B cell (primary cell): Measurements from ENCODE around the gene LGALS7. TPM values are rescaled to one million over a fixed set of nuclear protein-coding genes. Genes with fewer than 3 reads are reported as not detected.

ENCODE experiments used
- ATAC-seq: fragments of 200-7000 bp; cut with Tn5 transposase; one replicate; pipeline ENCODE4 v1.10.0; 2021; ENCODE audit warnings: low read depth, mild to moderate bottlenecking, moderate number of reproducible peaks, moderate library complexity
- CTCF ChIA-PET: fragments of 350-600 bp; sonication (Branson Sonifier 250); formaldehyde crosslinking; loops from one replicate; lab custom pipeline; 2021; ENCODE audit warnings: antibody characterized with exemption, inconsistent platforms; lab: Charles Lee
- POLR2A ChIA-PET: fragments of 350-600 bp; sonication (Branson Sonifier 250); formaldehyde crosslinking; loops from one replicate; lab custom pipeline; 2021; ENCODE audit warnings: antibody characterized with exemption; lab: Charles Lee
- DNase-seq: peaks from one replicate; pipeline ENCODE4 v3.0.0; 2013
- H2AFZ ChIP-seq: 2 replicates; pipeline ENCODE4 v1.6.1; 2012; ENCODE audit warnings: mild to moderate bottlenecking, low read depth, low read length; ENCODE audit not compliant: insufficient read depth, poor library complexity, severe bottlenecking
- H3K27ac ChIP-seq, 2 donors: 1 replicate in 1 of 2; 2 replicates in 1 of 2; pipeline ENCODE4 v1.5.1; 2012 to 2013; ENCODE audit warnings: low read length in 2 of 2, mild to moderate bottlenecking in 2 of 2, moderate library complexity in 1 of 2
- H3K27me3 ChIP-seq, 4 experiments: fragments of 200-600 bp in 1 of 4; sonication (generic) in 1 of 4; replicated peaks in 1 of 4; 1 replicate in 2 of 4; 2 replicates in 2 of 4; pipeline versions ENCODE4 v1.6.1 to v1.7.0; 2013 to 2016; ENCODE audit warnings: low read length in 3 of 4, mild to moderate bottlenecking in 2 of 4, mixed read lengths in 1 of 4, moderate library complexity in 1 of 4; ENCODE audit not compliant: insufficient read depth in 4 of 4, control insufficient read depth in 3 of 4; ENCODE audit errors: control extremely low read depth in 1 of 4
- H3K36me3 ChIP-seq, 2 experiments: replicated peaks in 1 of 2; 1 replicate in 1 of 2; 2 replicates in 1 of 2; pipeline versions ENCODE4 v1.6.1 to v1.7.1; 2013; ENCODE audit warnings: low read length in 1 of 2; ENCODE audit not compliant: insufficient read depth in 2 of 2, control insufficient read depth in 1 of 2; ENCODE audit errors: control extremely low read depth in 1 of 2, extremely low read depth in 1 of 2
- H3K4me1 ChIP-seq, 2 donors: fragments of 200-600 bp in 1 of 2; sonication (generic) in 1 of 2; 1 replicate in 1 of 2; 2 replicates in 1 of 2; pipeline versions ENCODE4 v1.5.1 to v1.6.1; 2013 to 2017; ENCODE audit warnings: low read length in 2 of 2; ENCODE audit not compliant: control insufficient read depth in 2 of 2, insufficient read depth in 2 of 2
- H3K4me2 ChIP-seq: replicated peaks from 2 replicates; pipeline ENCODE3; 2012; ENCODE audit warnings: mild to moderate bottlenecking, low read depth, low read length; ENCODE audit not compliant: poor library complexity, severe bottlenecking
- H3K4me3 ChIP-seq, 5 experiments: fragments of 200-600 bp in 1 of 5; sonication (generic) in 1 of 5; 1 replicate in 3 of 5; 2 replicates in 2 of 5; pipeline versions ENCODE4 v1.5.1 to v1.7.0; 2011 to 2016; ENCODE audit warnings: low read length in 4 of 5, mild to moderate bottlenecking in 4 of 5, low read depth in 2 of 5, control low read depth in 1 of 5, moderate library complexity in 1 of 5; ENCODE audit not compliant: insufficient read depth in 1 of 5; ENCODE audit errors: control extremely low read depth in 1 of 5, extremely low read depth in 1 of 5
- H3K79me2 ChIP-seq: fragments of 200-600 bp; sonication (generic); one replicate; pipeline ENCODE4 v1.6.0; 2016; ENCODE audit warnings: low read length; ENCODE audit not compliant: control insufficient read depth, insufficient read depth
- H3K9ac ChIP-seq: fragments of 200-600 bp; sonication (generic); 2 replicates; pipeline ENCODE4 v1.6.1; 2017; ENCODE audit warnings: mild to moderate bottlenecking, low read length, moderate library complexity
- H3K9me3 ChIP-seq, 3 donors: one replicate each; pipeline versions ENCODE4 v1.6.1 to v1.7.1; 2013; ENCODE audit warnings: low read length in 2 of 3; ENCODE audit not compliant: control insufficient read depth in 2 of 3, insufficient read depth in 1 of 3; ENCODE audit errors: control extremely low read depth in 1 of 3
- H4K20me1 ChIP-seq: 2 replicates; pipeline ENCODE4 v1.6.0; 2012; ENCODE audit warnings: mild to moderate bottlenecking, low read length; ENCODE audit not compliant: insufficient read depth, control insufficient read depth, poor library complexity, severe bottlenecking
- H3K27ac Mint-ChIP-seq: one replicate; pipeline ENCODE4 v1.8.0; 2021; ENCODE audit warnings: mixed read lengths
- H3K27me3 Mint-ChIP-seq: one replicate; pipeline ENCODE4 v1.8.0; 2021; ENCODE audit warnings: mixed read lengths
- H3K4me1 Mint-ChIP-seq: one replicate; pipeline ENCODE4 v1.8.0; 2021; ENCODE audit warnings: mixed read lengths
- H3K4me3 Mint-ChIP-seq: one replicate; pipeline ENCODE4 v1.8.0; 2021; ENCODE audit warnings: mixed read lengths
- H3K9me3 Mint-ChIP-seq: one replicate; pipeline ENCODE4 v1.8.0; 2022; ENCODE audit warnings: mixed read lengths; ENCODE audit not compliant: insufficient read depth
- EZH2 ChIP-seq: IDR thresholded peaks from 2 replicates; pipeline ENCODE4 v1.6.1; 2012; ENCODE audit warnings: borderline replicate concordance, low read depth, mild to moderate bottlenecking, moderate library complexity, low read length; ENCODE audit not compliant: insufficient read depth, poor library complexity, severe bottlenecking
- WGBS: methylation state at CpG from one replicate; pipeline ENCODE4 v1.1.5; 2013; ENCODE audit warnings: missing lambda C conversion rate; ENCODE audit not compliant: insufficient coverage; 5-methylcytosine and 5-hydroxymethylcytosine counted together
- intact Hi-C: fragments of 100-400 bp; cut with micrococcal nuclease; formaldehyde crosslinking; loops from one replicate; pipeline ENCODE4 v1.10.0; 2022
- polyA plus RNA-seq: library from polyadenylated mRNA; depleted of rRNA; stranded (reverse); fragments of >200 nt; gene quantifications from 2 replicates; pipeline ENCODE4 v1.2.3, GENCODE V29; 2012
- total RNA-seq, 2 donors: library from RNA; stranded (reverse); fragments of 120-200 nt in 1 of 2; gene quantifications; 1 replicate in 1 of 2; 2 replicates in 1 of 2; pipeline versions ENCODE4 v1.2.3 to v1.2.4, GENCODE V29; 2013 to 2022
- TF ChIP-seq, protein P1 (sequence below): fragments of 200-600 bp; IDR thresholded peaks from one replicate; pipeline ENCODE4 v1.8.0; 2022; ENCODE audit warnings: antibody characterized with exemption, mild to moderate bottlenecking

Gene LGALS7
- total and polyA plus RNA-seq, 2 donors (not counting 1 experiment from before 2014, with no cell fraction given), result not detected

DNA sequence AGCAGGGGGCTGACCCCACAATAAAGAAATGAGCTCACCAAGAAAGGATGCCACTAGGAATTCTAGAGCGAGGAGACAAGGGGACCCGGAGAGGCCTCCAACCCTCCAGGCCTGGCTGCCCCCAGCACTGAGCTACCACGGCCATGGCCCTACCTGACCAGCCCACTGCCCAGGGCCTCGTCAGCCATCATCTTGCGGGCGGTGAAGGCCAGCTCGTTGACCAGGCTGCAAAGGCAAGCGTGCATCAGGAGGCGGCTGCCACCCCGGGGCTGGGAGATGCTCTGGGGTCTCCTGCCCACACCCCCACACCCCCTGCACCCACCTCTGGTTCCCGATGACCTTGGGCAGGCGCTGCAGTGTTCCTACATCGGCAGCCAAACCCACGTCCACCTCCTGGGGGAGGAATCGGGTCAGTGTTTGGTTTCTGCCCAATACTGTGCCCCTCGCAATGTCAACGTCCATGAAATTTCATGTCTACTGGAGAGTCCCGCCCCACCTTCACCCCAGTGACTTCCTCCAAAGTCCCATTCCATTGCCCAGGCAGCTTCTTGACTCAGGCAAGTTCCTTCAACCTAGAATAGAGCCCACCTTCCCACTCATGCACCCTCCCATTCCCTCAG lies 42.9 kb upstream of the LGALS7 start:
- Histone ChIP-seq H3K4me3 (no peak overlapping the region), H3K27ac (no peak overlapping the region), H3K9me3 (no peaks in the 10 kb centered on the region), H2AFZ (no peak overlapping the region), H3K27me3 (no peaks in the 10 kb centered on the region), H4K20me1 (peaks cover 27% of the 10 kb centered on the region), H3K36me3 (peaks cover 0 to 42% of the 10 kb centered on the region in 2 experiments), H3K79me2 (peaks cover 9% of the 10 kb centered on the region), H3K4me1 (no peaks in the 10 kb centered on the region), H3K4me2 (no peak overlapping the region), H3K9ac (no peak overlapping the region)
- H3K9me3 Mint-ChIP-seq, result no peaks in the 10 kb centered on the region
- intact Hi-C loops, result no loop called here
- CTCF ChIA-PET, result no interaction called here
- POLR2A ChIA-PET, result interaction anchor here (1.1 kb wide), 1 partner anchor 33 kb away, joined by 4 read pairs; no protein-coding TSS in a partner anchor
- DNase-seq (no peak), ATAC-seq (no peak)
- H3K27me3 Mint-ChIP-seq, result no peaks in the 10 kb centered on the region
- 93% methylated on average over 18 of the region's 18 CpGs for WGBS
- no peak overlapping the region for H3K4me3 Mint-ChIP-seq
- H3K27ac Mint-ChIP-seq, result no peak overlapping the region
- peaks cover 2% of the 10 kb centered on the region for H3K4me1 Mint-ChIP-seq
- TF ChIP-seq, protein P1, sequence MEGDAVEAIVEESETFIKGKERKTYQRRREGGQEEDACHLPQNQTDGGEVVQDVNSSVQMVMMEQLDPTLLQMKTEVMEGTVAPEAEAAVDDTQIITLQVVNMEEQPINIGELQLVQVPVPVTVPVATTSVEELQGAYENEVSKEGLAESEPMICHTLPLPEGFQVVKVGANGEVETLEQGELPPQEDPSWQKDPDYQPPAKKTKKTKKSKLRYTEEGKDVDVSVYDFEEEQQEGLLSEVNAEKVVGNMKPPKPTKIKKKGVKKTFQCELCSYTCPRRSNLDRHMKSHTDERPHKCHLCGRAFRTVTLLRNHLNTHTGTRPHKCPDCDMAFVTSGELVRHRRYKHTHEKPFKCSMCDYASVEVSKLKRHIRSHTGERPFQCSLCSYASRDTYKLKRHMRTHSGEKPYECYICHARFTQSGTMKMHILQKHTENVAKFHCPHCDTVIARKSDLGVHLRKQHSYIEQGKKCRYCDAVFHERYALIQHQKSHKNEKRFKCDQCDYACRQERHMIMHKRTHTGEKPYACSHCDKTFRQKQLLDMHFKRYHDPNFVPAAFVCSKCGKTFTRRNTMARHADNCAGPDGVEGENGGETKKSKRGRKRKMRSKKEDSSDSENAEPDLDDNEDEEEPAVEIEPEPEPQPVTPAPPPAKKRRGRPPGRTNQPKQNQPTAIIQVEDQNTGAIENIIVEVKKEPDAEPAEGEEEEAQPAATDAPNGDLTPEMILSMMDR, result no peak
- TF ChIP-seq EZH2, result no peak
